Ammon's horn (tissue), 1 donor: ENCODE measurements around the gene IFT25.
"Not testable (repeated sequence)": the region's sequence is repeated elsewhere in the genome, so short reads cannot be mapped to it uniquely, and the experiment has no call there.

Experiments
- DNase-seq: peaks from one replicate; pipeline ENCODE4 v3.0.0-alpha.2; 2016; ENCODE audit warnings: low spot score

The IFT25 gene

DNA sequence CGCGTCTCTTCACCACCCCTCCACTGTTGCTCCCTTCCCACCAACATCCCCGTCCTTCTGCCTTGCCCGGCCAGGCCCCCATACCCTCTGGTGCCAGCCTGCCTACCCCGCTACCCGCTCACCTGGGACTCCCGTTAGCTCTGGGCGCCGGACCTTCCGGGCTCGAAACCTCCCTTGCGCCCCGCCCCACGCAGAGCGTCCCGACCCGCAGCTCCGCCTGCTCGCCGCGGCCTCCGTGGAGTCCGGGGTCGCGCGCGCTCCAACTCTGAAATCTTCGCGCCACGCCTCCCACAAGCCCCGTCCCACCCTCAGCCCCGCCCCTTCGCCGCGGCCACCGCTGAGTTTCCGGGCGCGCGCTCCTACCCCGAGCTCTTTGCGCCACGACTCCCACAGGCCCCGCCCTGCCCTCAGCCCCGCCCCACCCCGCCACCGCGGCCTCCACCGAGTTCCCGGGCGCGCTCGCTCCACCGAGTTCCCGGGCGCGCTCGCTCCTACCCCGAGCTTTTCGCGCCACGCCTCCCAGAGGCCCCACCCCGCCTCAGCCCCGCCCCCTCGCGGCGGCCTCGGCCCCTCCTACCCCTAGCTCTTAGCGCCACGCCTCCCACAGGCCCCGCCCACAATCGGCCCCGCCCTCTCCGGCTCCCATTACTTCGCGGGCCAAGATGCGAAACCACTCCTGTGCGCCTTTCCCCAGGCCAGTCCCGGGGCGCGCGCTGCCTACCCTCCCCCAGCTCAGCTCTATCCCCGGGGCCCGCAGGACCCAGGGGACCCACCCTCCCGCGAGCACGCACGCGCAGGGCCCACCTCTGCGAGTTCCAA lies at the start of gene IFT25:
Gene IFT25, minus strand, starts transcription at position 267 of the 819 bp plus-strand sequence. CDS start 5,617 bp downstream, outside the sequence.
- peak; percentile 97 for DNase-seq

DNA sequence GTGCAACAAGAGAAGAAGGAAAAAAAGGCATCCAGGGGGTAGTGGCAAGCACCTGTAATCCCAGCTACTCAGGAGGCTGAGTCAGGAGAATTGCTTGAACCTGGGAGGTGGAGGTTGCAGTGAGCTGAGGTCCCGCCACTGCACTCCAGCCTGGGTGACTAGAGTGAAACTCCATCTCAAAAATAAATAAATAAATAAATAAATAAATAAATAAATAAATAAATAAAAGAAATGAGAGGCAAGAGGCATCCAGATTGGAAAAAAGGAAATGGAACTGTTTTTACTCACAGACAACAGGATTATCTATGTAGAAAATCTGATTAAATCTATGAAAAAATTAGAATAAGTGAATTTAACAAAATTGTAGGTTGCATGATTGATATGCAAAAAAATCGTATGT lies 49.0 kb upstream of the IFT25 start:
- DNase-seq: not testable (repeated sequence)

DNA sequence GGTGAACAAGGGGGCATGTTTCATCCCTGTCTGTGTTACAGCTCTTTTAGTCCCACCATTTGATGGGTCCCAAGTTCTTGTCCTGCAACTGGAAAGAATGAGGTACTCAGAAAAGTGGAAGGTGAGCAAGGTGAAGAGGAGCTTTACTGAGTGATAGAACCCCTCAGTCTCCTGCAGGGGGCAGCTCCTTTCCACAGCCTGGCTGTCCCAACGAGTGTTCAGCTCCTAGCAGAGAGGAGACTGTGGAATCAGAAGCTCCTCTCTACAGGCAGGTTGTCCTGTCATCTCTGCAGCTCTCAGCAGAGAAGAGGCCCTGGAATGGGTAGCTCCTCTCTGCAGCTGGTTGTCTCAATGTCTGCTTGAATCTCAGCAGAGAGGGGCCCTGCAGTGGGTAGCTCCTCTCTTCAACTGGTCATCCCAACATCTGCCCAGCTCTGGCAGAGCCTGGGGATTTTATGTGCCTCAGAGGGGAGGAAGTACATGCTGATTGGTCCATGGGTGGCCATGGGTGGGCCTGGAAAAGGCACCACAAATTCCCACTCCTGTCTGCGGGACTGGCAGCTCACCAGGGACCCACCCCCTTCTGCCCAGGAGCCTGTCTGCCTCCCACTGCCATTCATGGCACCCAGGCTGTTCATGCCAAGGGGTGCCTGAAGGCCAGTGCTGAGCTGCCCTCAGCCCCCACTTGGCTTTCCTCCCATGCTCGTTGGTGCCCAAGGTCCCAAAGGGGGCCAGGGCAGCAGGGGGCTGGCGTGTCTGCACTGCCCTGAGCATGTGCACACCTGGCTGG lies 46.8 kb upstream of the IFT25 start:
- no peak for DNase-seq

DNA sequence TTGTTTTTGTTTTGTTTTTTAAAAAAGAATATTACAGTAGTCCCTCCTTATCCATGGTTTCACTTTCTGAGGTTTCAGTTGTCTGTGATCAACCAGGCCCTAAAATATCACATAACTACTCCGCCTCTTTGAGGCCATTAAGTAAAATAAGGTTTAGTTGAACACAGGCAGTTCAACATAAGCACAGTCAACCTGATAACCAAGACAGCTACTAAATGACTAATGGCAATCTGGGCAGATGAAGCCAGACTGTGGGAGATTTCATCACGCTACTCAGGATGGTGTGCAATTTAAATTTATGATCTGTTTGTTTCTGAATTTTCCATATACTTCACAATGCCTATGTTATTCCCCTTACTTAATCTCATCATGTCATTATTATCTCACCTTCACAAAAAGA lies 42.4 kb upstream of the IFT25 start:
- DNase-seq: no peak

DNA sequence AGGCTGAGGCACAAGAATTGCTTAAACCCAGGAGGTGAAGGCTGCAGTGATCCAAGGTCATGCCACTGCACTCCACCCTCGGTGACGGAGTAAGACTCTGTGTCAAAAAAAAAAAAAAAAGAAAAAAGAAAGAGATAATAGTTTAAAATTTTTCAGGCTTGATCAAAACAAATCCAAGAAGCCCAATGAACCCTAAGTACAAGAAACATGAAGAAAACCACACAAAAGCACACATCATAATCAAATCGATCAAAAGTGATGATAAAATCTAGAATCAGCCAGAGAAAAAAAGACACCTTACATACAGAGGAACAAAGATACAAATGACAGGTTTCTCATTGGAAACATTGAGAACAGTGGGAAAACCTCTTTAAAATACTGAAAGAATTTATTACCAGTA lies 41.0 kb upstream of the IFT25 start:
- DNase-seq: no peak

DNA sequence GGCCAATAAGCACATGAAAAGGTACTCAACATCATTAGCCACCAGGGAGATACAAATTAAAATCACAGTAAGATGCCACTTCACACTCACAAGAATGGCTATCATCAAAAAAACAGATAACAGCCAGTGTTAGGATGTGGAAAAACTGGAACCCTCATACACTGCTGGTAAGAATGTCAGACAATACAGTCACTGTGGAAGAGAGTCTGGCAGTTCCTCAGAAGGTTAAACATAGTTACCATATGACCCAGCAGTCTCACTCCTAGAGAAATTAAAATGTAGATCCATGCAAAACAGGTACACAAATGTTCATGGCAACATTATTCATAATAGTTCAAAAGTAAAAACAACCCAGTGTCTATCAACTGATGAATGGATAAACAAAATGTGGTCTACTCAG lies 39.2 kb upstream of the IFT25 start:
- DNase-seq: no peak

DNA sequence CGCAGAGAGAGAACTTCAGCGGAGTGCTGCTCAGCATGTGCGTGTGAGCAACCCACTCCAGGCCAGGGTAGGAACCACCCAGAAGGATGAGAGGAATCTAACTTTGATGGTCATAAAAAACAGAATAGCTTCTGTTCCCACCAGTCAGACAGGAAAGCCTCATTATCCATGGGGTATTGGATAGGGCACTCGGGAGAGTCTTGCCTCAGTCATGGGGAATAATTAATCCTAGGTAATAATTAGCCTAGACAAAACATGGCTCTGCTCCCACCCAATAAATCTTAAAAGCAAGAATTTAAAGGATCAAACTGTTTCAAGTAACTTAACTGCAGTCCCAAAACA lies 37.2 kb upstream of the IFT25 start:
- DNase-seq: no peak

DNA sequence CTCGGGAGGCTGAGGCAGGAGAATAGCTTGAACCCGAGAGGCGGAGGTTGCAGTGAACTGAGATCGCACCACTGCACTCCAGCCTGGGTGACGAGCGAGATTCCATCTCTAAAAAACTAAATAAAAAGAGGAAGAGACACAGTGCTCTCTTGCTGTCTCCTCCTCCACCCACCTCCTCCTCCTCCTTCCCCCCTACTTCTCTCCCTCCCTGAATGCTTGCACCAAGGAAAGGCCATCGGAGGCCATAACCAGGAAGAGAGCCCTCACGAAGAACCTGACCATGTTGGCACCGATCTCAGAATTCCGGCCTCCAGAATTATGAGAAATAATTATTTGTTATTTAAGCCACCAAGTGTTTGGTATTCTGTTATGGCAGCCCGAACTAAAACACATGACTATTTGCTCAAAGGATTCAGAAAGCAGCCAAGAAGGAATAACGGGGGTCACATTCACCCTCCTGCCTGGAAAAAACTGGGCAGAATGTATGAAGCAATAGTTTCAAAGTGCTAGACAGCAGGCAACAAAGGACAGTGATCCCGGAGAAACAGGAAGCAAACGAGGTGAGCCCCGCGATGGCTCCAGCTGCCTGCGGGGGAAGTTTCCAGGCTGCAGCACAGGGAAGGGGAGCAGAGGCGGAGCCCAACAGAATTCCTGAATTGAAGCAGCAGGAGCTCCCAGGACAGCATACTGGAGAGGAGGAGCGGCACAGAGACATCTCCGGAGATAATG lies 36.7 kb upstream of the IFT25 start:
- DNase-seq: peak; percentile 50

DNA sequence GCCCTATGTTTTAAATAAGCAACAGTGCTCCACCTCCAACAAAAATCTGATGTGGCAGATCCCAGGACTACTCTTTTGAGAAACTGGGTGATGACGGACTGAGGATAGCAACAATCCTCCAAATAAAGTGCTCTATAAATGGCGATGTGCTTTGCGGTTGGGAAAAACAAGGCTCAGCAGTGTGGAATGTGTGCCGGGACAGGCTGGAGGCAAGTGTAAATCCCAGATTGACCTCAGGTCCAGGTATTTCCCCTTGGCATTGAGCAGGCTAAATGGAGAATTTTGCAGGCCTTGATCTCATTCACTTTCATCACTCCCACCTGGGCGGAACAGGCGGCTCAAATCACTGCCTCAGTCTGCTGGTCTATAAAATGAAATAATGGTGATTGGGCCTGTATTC lies 35.7 kb upstream of the IFT25 start:
- no peak for DNase-seq

DNA sequence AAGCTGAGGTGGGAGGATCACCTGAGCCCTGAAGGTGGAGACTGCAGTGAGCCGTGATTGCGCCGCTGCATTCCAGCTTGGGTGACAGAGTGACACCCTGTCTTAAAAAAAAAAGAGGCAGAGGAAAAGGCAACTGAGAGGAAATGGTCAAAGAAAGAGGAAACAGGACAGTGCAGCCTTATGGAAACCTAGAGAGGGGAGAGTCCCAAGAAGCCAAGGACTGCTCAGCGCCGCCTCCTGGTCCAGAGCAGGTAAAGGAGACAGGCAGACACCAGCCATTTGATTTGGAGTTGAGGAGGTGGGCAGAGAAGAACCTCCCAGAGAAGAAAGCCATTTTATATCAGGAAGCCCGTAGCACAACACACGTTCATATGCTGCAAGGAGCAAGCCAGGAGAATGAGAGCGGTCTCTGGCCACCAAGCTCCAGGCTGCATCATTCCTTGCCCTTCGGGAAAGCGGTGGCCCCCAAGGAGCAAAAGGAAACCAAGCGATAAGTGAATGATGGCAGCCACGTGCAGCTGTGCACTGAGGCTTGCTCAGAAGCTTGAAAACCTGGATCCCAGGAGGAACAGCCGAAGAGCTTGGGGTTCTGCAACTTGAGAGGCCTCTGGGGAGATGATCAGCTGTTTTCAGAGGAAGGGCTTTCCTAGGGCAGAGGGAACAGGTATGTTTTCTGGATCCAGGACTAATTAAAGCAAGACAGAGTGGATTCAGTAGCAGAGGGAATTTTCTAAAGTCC lies 34.4 kb upstream of the IFT25 start:
- no peak for DNase-seq

DNA sequence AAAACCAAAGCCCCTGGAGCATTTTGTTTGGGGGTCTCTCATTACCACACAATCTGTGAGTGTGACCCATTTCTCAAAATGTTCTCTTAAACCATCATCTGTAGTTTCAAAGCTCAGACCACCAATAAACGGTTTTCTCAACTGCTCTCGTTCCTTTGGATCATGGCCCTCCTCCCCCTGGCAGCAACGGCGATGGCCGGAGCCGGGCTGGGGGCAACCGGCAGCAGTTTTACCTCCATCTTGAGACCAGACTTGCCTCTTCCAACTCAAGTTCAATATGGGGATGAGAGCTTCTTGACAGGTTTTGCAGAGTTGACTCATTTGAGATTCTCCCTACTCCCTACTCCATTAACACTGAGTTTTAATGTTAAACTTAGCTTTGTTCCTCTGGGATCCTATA lies 30.4 kb upstream of the IFT25 start:
- DNase-seq: no peak

DNA sequence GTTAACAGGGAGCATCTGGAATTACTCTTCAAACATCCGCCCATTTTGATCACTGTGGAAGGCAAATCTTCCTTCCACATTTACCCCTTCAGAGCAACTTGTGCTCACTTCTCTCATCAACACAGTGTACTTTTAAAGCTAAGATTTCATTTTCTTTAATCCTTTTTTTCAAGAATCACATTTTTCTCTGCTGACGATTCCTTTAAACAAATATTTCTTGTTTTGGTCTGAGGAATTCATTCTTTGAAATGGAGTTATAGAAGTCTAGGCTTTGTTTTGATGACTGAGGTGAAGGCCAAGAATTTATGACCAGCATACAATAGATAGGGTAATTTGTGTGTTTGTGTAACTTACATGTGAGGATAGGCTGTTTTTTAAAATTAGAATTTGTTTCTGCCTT lies 26.2 kb upstream of the IFT25 start:
- DNase-seq: no peak

DNA sequence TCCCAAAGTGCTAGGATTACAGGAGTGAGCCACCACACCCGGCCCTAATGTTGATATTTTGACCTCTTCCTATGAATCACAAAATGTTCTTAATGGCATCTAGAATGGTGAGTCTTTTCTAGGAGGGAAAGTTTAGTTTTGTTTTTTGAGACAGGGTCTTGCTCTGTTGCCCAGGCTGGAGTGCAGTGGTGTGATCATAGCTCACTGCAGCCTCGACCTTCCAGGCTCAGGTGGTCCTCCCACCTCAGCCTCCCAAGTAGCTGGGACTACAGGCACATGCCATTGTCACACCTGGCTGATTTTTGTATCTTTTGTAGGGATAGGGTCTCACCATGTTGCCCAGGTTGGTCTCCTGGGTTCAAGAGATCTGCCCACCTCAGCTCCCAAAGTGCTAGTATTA lies 23.8 kb upstream of the IFT25 start:
- not testable (repeated sequence) for DNase-seq

DNA sequence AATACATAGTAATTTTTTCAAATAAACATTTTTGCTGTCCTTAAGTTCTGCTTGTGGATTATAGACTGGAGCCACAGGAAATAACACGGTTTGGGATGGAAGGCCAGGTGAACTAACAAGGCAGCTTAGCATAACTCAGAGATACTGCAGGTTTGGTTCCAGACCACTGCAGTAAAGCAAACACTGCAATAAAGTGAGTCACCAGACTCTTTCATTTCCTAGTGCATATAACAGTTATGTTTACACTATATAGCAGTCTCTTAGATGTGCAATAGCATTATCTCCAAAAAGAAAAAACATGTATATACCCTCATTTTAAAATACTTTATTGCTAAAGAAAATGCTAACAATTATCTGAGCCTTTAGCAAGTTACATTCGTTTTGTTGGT lies 22.6 kb upstream of the IFT25 start:
- no peak for DNase-seq

DNA sequence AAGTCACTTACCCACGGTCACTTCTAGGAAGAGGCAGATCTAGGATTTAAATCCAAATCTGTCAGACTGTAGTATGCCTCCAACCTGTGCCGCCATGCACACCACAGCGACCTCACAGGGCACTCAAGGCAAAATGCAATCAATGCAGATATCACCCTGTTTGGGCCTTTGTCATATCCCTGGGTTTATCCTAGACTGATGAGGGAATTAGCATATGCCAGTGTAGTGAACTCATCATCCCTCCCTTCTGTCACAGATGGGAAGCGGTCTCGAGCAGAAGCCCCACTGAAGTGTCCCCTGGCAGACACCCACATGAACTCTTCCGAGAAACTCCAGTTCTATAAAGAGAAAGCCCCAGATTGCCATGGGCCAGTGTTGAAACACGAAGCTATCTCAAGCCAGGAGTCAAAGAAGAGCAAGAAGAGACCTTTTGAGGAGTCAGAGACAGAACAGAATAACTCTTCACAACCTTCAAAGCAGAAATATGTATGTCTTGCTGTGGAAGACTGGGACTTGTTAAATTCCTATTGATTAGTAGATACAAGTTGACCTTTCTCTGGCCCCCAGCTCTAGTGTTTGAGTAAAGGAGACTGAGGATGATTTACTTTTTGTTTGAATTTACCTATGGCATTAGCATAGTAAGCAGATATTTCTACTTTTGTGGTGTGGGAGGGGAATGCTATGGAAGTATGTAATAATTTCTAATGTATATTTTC lies 22.1 kb upstream of the IFT25 start:
- DNase-seq: no peak

DNA sequence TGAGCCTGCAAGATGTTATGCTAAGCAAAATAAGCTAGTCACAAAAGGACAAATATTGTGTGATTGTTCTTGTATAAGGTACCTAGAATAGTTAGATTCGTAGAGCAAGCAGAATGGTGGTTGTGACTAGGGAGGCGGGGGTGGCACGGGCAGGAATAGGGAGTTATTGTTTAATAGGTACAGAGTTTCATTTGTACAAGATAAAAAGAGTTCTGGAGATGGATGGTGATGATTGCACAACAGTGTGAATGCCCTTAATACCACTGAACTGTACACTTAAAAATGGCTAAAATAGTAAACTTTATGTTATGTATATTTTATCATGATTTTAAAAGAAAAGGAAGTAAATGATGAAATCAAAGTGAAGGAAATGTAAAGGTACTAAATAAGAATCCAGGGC lies 21.3 kb upstream of the IFT25 start:
- no peak for DNase-seq

DNA sequence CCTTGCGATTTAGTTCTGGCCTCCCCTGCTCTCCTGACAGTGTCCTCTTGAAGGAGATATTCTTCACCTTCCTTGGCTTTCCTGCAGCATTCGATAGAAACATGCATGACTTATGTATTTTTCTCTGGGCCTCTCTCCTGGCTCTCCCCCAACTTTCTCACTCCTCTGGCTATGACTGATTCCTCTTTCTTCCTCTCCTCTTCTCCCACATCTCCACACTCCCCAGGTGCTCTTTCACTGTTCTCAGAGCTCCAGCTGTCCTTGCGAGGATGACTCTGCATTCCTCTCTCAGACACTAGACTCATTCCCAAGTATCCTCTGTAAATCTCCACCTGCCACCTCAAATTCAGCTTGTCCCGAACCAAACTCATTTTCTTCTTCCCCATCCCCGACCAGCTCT lies 18.6 kb upstream of the IFT25 start:
- no peak for DNase-seq

DNA sequence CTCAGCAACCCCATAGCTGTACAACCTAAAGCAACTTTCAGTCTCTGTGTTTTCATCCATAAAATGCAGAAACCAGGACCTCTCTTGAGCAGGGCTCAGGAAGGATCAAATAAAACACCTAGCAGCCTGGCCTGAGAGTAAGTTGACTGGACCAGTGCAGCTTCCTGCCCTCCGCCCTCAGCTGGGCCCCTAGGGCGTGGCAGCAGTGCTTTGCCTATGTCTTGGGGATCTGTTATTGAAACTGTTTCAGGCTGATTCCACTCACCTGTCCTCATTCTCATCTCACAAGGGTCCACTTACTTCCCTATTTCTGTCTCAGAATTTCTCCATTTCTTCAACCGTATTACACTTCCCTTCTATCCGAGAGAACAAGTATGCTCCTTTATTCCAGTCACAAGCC lies 18.0 kb upstream of the IFT25 start:
- no peak for DNase-seq

DNA sequence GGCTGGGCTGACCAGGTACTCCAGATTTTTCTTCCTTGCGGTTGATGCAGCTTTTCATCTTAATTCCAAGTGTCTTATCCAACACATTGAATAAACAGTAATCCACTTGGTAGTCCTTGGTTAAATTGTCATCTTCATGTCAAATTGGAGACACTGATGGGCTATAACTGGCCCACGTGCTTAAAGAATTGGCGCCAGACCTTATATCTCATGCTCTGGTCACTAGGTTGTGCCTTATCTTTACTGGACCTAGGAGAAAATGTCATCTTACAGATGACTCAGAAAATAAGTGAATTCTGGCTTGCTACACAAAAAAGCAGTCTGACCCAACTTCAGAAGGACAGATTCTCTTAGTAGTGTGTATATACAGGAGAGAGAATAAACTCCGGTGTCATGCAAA lies 16.9 kb upstream of the IFT25 start:
- no peak for DNase-seq

DNA sequence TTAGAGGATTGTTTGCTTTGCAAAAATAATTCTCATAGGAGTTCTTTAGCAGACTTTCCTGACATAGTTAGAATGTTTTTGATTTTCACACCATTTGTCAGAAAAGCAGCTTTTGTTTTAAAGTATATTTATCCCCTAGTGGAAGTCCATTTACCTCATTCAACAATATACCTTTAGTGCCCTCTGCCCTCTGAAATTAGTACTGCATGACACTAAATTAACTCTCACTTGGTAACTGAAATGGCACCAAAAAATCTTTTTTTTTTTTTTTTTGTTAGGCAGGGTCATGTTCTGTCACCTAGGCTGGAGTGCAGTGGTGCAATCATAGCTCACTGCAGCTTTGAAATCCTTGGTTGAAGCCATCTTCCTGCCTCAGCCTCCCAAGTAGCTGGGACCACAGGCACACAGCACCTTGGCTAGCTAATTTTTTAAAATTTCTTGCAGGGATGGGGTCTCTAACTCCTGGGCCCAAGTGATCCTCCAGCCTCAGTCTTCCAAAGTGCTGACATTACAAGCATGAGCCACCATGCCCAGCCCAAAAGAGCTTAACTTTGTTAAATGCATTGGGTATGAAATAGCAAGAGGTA lies 14.3 kb upstream of the IFT25 start:
- no peak for DNase-seq

DNA sequence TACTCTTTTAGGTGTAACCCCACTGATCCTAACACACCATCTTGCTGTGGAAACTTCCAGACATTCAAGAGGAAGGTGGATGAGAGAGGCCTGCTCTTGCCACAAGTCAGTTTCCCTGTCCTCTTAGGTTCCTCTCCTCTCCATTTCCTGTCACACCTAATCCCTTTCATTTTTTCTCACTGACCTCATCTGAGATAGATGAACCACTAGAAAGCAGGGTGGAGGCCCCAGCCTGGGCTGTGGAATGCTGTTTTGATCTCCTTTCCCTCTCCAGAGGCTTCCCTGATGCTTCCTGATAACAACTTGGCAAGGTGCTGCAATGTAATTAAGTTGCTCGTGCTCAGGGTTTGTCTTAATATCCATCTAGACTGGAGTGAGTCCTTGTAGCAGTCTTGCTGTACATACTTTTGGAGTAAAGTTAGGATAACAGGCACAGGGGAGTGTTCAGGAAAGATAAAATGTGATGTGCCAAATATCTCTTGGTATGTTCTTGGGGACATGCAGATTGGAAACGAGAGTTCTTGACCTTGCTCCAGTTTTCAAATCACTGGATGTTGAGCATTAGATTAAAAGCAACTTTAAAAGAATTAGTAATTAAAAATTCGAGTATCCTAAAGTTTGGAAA lies 11.8 kb upstream of the IFT25 start:
- DNase-seq: no peak
